ENCODE results near the gene C1R. TPM values are rescaled to one million over a fixed set of nuclear protein-coding genes. Genes with fewer than 3 reads are reported as not detected.

The C1R gene
- total RNA-seq, 4 donors from 2014 or later = 22.8 to 297 (median 140) TPM

GRCh38 chr12:7114851-7115250 is 22.6 kb upstream of the C1R start:
- H3K27me3 ChIP-seq = no peaks in the 10 kb centered on the region
- no peaks in the 10 kb centered on the region for H3K9me3 ChIP-seq
- DNase-seq = no peak
- intact Hi-C loops (cut with DNase I) = no loop called here
- TF ChIP-seq POLR2A (IDR thresholded peaks at IDR 0.05) = no peak
- no peak for TF ChIP-seq CTCF (IDR thresholded peaks at IDR 0.05)
- H3K36me3 ChIP-seq = peaks cover 0 to 39% (median 8%) of the 10 kb centered on the region in 3 donors
- peaks cover under 1 to 32% (median 9%) of the 10 kb centered on the region in 3 donors for H3K4me1 ChIP-seq
- WGBS, 2 donors = 85 to 89% methylated on average over 5 to 6 of the region's 6 CpGs
- no peak overlapping the region for H3K27ac ChIP-seq
- H3K4me3 ChIP-seq = no peak overlapping the region

- Histone ChIP-seq H3K9me3 (no peaks in the 10 kb centered on the region), H3K4me1 (peaks cover 7 to 40% (median 15%) of the 10 kb centered on the region in 3 donors), H3K27ac (no peak overlapping the region), H3K27me3 (no peaks in the 10 kb centered on the region), H3K36me3 (peaks cover 0 to 39% (median 8%) of the 10 kb centered on the region in 3 donors), H3K4me3 (no peak overlapping the region)
- intact Hi-C loops (cut with DNase I) = no loop called here
- 87 to 91% methylated on average over 11 of the region's 11 CpGs for WGBS, 2 donors
- DNase-seq = no peak
- TF ChIP-seq CTCF (IDR thresholded peaks at IDR 0.05) (no peak), POLR2A (IDR thresholded peaks at IDR 0.05) (no peak)
These were observed 21.8 kb upstream of the C1R start for GRCh38 chr12:7114008-7114407.

GRCh38 chr12:7113389-7113871 is 21.2 kb upstream of the C1R start:
- peak; percentile 72 to 87 (median 78) for TF ChIP-seq CTCF (IDR thresholded peaks at IDR 0.05)
- TF ChIP-seq POLR2A (IDR thresholded peaks at IDR 0.05) = no peak
- H3K27me3 ChIP-seq = no peaks in the 10 kb centered on the region
- peaks cover 7 to 44% (median 15%) of the 10 kb centered on the region in 3 donors for H3K4me1 ChIP-seq
- 0 to 8% methylated on average over 1 to 2 of the region's 5 CpGs for WGBS, 2 donors
- H3K4me3 ChIP-seq = no peak overlapping the region
- no peak for DNase-seq
- H3K27ac ChIP-seq = peak overlapping the region in 1 of 4 donors; percentile 46
- intact Hi-C loops (cut with DNase I) = no loop called here
- no peaks in the 10 kb centered on the region for H3K9me3 ChIP-seq
- peaks cover 0 to 38% (median 8%) of the 10 kb centered on the region in 3 donors for H3K36me3 ChIP-seq

- peaks cover 15 to 58% (median 20%) of the 10 kb centered on the region in 3 donors for H3K4me1 ChIP-seq
- 47 to 63% methylated on average over 4 of the region's 4 CpGs for WGBS, 2 donors
- no peak for TF ChIP-seq POLR2A (IDR thresholded peaks at IDR 0.05)
- TF ChIP-seq CTCF (IDR thresholded peaks at IDR 0.05) = no peak
- H3K27me3 ChIP-seq = no peaks in the 10 kb centered on the region
- H3K27ac ChIP-seq = peak overlapping the region in 3 of 4 donors; percentile 45 to 58 (median 46)
- H3K36me3 ChIP-seq = peaks cover 0 to 24% (median 8%) of the 10 kb centered on the region in 3 donors
- no peak for DNase-seq
- no peak overlapping the region for H3K4me3 ChIP-seq
- intact Hi-C loops (cut with DNase I) = no loop called here
- H3K9me3 ChIP-seq = no peaks in the 10 kb centered on the region
These were observed 19.8 kb upstream of the C1R start for GRCh38 chr12:7112041-7112440.

- intact Hi-C loops (cut with DNase I) = no loop called here
- no peak for DNase-seq
- Histone ChIP-seq H3K4me1 (peaks cover 15 to 63% (median 22%) of the 10 kb centered on the region in 3 donors), H3K27me3 (no peaks in the 10 kb centered on the region), H3K9me3 (no peaks in the 10 kb centered on the region), H3K36me3 (peaks cover 0 to 10% (median 8%) of the 10 kb centered on the region in 3 donors), H3K27ac (peak overlapping the region in 1 of 4 donors; percentile 30), H3K4me3 (no peak overlapping the region)
- 69 to 83% methylated on average over 5 of the region's 5 CpGs for WGBS, 2 donors
- no peak for TF ChIP-seq CTCF (IDR thresholded peaks at IDR 0.05)
- TF ChIP-seq POLR2A (IDR thresholded peaks at IDR 0.05) = no peak
These were observed 18.4 kb upstream of the C1R start for GRCh38 chr12:7110661-7111060.
